Measurements from ENCODE around the gene RFPL1. TPM values are rescaled to one million over a fixed set of nuclear protein-coding genes. Genes with fewer than 3 reads are reported as not detected.
"Not testable (repeated sequence)": the region's sequence is repeated elsewhere in the genome, so short reads cannot be mapped to it uniquely, and the experiment has no call there.

Gene RFPL1
- polyA plus RNA-seq, 1 donor = not detected

GRCh38 chr22:29479417-29480261, 41.3 kb downstream of the RFPL1 start, which contains the start of gene NEFH:
NEFH (plus strand) TSS chr22:29480218; CDS start chr22:29480263, 45 bp downstream.
- DNase-seq = no peak

DNA sequence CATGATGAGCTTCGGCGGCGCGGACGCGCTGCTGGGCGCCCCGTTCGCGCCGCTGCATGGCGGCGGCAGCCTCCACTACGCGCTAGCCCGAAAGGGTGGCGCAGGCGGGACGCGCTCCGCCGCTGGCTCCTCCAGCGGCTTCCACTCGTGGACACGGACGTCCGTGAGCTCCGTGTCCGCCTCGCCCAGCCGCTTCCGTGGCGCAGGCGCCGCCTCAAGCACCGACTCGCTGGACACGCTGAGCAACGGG, 41.8 kb downstream of the RFPL1 start:
- DNase-seq = no peak

DNA sequence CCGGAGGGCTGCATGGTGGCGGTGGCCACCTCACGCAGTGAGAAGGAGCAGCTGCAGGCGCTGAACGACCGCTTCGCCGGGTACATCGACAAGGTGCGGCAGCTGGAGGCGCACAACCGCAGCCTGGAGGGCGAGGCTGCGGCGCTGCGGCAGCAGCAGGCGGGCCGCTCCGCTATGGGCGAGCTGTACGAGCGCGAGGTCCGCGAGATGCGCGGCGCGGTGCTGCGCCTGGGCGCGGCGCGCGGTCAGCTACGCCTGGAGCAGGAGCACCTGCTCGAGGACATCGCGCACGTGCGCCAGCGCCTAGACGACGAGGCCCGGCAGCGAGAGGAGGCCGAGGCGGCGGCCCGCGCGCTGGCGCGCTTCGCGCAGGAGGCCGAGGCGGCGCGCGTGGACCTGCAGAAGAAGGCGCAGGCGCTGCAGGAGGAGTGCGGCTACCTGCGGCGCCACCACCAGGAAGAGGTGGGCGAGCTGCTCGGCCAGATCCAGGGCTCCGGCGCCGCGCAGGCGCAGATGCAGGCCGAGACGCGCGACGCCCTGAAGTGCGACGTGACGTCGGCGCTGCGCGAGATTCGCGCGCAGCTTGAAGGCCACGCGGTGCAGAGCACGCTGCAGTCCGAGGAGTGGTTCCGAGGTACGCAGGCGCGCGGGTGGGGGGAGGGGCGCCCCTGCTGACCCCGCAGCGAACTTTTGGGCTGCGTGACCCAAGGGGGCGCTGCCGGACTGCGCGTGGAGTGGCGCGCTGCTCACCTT, 42.3 kb downstream of the RFPL1 start:
- DNase-seq = peak; percentile 80

DNA sequence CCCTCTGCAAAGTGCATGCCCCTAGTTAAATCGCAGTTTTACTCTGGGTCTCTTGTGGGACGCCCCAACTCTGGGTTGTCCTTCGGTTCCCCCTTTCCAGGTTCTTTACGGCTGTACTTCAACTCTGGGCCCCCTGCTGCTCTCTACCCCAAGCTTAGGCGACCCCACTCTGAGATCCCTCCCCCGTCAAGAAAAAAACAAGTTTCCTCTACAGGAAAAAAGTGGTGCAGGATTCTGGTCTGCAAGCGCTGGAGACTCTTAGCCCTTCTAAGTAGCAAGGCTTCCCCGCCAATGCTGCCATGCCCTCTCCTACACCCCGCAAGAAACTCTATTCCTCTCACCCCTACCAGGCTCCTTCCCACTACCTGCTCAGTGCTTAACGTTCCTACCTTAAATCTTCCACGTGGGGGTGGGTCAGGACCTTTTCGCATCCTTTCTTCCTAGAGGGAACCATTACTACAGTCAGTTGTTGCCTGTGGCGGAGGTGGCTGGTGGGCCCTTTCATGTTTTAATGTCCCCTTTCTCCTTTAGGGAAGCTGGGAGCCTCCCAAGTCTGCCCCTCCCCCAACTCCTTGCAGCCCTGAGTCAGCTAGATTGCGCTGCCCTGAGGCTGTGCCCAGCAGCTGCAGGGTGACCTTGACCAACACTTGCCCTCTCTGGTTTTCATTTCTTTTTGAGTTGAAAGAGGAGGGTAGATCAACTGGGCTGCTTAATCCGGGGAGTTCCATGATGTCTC, 43.0 kb downstream of the RFPL1 start:
- DNase-seq = no peak

DNA sequence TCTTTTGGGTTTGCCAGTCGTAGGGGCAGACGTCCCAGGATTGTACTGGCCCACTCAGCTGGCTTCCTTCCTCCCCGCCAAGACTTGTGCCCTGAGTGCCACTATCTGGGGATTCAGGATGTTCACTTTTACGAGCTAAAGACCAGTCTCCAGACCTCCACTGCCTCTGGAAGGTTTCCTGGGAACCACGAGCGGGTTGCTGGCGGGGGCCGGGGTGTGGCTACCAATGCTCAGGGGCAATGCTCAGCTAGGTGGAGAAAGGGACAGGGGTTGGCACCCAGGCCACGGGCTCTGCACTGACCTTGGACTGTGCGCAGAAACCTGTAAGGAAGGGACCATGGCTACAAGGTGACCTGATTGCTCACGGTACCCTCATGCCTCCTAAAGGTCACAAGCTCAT, 43.9 kb downstream of the RFPL1 start:
- DNase-seq = no peak

- DNase-seq = no peak
These were observed 44.3 kb downstream of the RFPL1 start for GRCh38 chr22:29482726-29483125.

DNA sequence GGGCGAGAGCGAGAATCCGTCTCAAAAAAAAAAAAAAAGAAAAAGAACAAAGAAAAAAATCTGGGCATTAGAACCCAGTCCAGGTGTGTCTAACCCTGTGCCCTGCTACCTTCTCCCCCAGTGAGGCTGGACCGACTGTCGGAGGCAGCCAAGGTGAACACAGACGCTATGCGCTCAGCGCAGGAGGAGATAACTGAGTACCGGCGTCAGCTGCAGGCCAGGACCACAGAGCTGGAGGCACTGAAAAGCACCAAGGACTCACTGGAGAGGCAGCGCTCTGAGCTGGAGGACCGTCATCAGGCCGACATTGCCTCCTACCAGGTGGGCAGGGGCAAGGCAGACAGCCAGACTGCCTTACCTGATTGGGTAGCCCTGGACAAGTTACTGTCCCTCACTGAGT, 44.9 kb downstream of the RFPL1 start:
- DNase-seq = no peak

DNA sequence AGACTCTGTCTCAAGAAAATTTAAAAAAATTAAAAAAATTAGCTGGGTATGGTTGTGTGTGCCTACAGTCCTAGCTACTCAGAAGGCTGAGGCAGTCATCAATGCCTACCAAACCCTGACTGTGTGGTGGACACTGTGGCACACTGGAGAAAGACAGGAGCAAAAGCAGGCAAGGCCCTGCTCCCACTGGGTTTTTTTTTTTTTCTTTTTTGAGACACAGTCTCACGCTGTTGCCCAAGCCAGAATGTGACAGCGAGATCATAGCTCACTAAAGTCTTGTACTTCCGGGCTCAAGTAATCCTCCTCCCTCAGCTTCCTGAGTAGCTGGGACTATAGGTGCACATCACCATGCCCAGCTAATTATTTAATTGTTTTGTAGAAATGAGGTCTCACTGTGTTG, 46.3 kb downstream of the RFPL1 start:
- no peak for DNase-seq

- no peak for DNase-seq
These were observed 47.1 kb downstream of the RFPL1 start for GRCh38 chr22:29485448-29485847.

DNA sequence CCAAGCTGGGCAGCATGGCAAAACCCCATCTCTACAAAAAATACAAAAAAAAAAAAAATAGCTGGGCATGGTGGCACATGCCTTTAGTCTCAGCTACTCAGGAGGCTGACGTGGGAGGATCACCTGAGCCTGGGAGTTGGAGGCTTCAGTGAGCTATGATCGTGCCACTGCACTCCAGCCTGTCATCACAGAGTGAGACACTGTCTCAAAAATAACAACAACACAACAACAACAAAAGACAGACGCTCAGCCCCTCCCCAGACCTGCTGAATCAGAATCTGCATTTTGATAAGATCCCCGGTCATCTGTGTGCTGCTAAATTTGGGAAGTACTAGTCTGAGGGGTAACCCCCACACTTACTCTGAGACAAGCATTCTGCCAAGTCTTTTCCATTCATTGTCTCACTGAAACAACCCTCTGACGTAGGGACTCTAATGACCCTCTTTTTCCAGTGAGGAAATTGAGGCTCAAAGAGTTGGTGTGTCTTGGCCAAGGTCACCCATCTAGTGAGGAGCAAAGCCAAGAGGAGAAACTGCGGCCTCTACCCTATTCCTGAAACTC, 49.1 kb downstream of the RFPL1 start:
- no peak for DNase-seq

DNA sequence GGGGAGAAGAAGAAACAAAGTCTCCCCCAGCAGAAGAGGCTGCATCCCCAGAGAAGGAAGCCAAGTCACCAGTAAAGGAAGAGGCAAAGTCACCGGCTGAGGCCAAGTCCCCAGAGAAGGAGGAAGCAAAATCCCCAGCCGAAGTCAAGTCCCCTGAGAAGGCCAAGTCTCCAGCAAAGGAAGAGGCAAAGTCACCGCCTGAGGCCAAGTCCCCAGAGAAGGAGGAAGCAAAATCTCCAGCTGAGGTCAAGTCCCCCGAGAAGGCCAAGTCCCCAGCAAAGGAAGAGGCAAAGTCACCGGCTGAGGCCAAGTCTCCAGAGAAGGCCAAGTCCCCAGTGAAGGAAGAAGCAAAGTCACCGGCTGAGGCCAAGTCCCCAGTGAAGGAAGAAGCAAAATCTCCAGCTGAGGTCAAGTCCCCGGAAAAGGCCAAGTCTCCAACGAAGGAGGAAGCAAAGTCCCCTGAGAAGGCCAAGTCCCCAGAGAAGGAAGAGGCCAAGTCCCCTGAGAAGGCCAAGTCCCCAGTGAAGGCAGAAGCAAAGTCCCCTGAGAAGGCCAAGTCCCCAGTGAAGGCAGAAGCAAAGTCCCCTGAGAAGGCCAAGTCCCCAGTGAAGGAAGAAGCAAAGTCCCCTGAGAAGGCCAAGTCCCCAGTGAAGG, 50.9 kb downstream of the RFPL1 start:
- DNase-seq = not testable (repeated sequence)

DNA sequence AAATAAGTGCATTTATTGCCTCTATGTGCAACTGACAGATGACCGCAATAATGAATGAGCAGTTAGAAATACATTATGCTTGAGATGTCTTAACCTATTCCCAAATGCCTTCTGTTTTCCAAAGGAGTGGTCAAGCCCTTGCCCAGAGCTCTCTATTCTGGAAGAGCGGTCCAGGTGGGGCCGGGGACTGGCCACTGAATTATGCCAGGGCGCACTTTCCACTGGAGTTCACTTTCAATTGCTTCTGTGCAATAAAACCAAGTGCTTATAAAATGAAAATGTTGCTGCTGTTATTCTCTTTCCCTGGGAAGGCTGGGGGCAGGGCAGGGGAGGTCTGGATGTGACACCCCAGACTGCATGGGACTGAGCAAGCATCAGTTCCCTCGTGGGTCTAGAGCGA, 52.6 kb downstream of the RFPL1 start:
- no peak for DNase-seq

Other genes with a start within 250 kb of the RFPL1 start
- gene EMID1, start 232.7 kb upstream of the RFPL1 start, polyA plus RNA-seq (ENCODE audit: insufficient read length) = 8.4 TPM
- 22.6 TPM for gene RHBDD3, start 170.6 kb upstream of the RFPL1 start, polyA plus RNA-seq (ENCODE audit: insufficient read length)
- gene EWSR1, start 170.3 kb upstream of the RFPL1 start, polyA plus RNA-seq (ENCODE audit: insufficient read length) = 180 TPM
- gene GAS2L1, start 131.9 kb upstream of the RFPL1 start, polyA plus RNA-seq (ENCODE audit: insufficient read length) = 12.9 TPM
- gene RASL10A, start 122.9 kb upstream of the RFPL1 start, polyA plus RNA-seq (ENCODE audit: insufficient read length) = 1.7 TPM
- gene AP1B1, start 50.0 kb upstream of the RFPL1 start, polyA plus RNA-seq (ENCODE audit: insufficient read length) = 30.0 TPM
- 1.9 TPM for gene NEFH, start 41.6 kb downstream of the RFPL1 start, polyA plus RNA-seq (ENCODE audit: insufficient read length)
- gene THOC5, start 115.2 kb downstream of the RFPL1 start, polyA plus RNA-seq (ENCODE audit: insufficient read length) = 28.4 TPM
- 29.8 TPM for gene NIPSNAP1, start 142.5 kb downstream of the RFPL1 start, polyA plus RNA-seq (ENCODE audit: insufficient read length)
- 21.0 TPM for gene NF2, start 165.1 kb downstream of the RFPL1 start, polyA plus RNA-seq (ENCODE audit: insufficient read length)

Data from hindlimb muscle (tissue), 1 donor.